ENCODE data around the gene NTPCR.

DNA sequence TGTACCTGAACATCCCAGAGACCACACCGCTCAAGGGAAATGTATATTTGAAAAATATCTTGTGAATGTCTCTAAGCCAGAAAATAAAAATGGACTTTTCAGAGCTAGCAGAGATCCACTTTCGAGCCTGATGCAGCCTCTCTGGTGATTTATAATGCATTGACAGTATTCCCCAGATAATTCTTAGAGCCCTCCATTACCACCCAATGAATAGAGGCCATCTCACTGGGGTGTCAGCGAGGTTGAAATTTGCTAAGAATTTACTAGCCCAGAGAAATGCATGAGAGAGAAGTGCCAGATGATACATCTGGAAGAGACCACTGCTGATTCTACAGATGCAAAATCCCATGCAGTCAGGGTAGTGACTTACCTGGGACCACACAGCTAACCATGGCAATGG lies 25.5 kb upstream of the NTPCR start:
- no peak for TF ChIP-seq NPAS2 (CRISPR knock-in tag; IDR thresholded peaks at IDR 0.05; ENCODE audit: borderline replicate concordance)
- no peak for TF ChIP-seq CTCF (IDR thresholded peaks at IDR 0.05)
- no peak for TF ChIP-seq RAD21 (conservative IDR thresholded peaks at IDR 0.05 in 1 of 2, IDR thresholded peaks at IDR 0.05 in 1 of 2)
- TF ChIP-seq EP300 (IDR thresholded peaks at IDR 0.05) = no peak
- TF ChIP-seq MAX (IDR thresholded peaks at IDR 0.05) = no peak
- TF ChIP-seq REST (IDR thresholded peaks at IDR 0.05) = no peak
- no peak for TF ChIP-seq CEBPB (IDR thresholded peaks at IDR 0.05)
- TF ChIP-seq USF2 (IDR thresholded peaks at IDR 0.05) = no peak
